Cardiac ventricle fibroblast (primary cell): Measurements from ENCODE around the gene PPP2R5E. TPM values are rescaled to one million over a fixed set of nuclear protein-coding genes. Genes with fewer than 3 reads are reported as not detected.

Experiments used
- total RNA-seq: library from RNA; depleted of rRNA; stranded (reverse); fragments of >200 nt; gene quantifications from 2 replicates; pipeline ENCODE4 v1.2.3, GENCODE V29; 2015

The PPP2R5E gene
- total RNA-seq, result 15.1 and 24.5 TPM in 2 replicates

DNA sequence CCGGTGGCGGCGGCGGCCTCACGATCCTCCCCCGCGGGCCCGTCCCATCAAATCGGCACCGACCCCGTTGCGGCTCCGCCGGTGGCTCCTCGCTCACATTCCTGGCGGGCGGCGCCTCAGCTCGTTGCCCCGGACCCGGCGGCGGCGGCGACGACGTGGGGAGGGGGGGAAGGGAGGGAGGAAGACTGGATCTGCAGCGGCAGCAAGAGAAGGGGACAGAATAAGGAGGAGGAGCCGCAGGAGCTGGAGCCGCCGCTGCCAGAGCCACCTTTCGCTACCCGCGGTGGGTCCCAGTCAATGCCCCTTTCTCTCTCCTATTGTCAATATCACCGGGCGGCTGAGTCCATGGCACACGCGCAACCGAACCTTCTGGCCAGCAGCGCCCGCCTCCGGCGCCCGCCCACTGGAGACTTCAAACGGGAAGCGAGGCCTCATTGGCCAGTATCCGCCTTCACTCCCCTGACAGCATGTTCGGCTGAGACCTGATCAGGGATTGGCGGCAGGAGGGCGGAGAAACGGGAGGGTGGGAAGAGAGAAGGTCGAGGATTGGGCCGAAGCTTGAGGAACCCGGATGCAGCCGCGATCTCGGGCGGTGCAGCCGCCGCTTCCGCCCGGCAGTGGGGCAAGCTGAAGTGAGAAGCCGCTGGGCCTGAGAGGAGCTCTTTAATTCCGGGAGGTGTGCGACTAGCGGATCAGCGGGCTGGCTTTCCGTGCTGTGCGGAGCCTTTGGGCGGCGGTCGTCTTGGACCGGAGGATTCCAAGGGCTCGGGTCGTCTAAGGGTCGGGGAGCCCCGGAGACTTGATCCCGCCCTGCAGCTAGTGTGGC lies at the start of gene PPP2R5E:
TSS of gene PPP2R5E (minus strand) at position 378 of the 826 bp plus-strand sequence. CDS start 3,692 bp downstream, outside the sequence.

Other genes with a start within 250 kb of the PPP2R5E start
- not detected in 2 replicates for gene GPHB5, start 224.4 kb downstream of the PPP2R5E start, total RNA-seq
- 4.7 and 8.7 TPM in 2 replicates for gene WDR89, start 98.5 kb upstream of the PPP2R5E start, total RNA-seq
- gene SGPP1, start 184.7 kb upstream of the PPP2R5E start, total RNA-seq, result 18.7 and 20.4 TPM in 2 replicates